GM12872 (cell line): ENCODE data around the gene HOXB5.

ENCODE experiments used
- TF ChIP-seq, protein P1 (sequence below): IDR thresholded peaks from 3 replicates; pipeline ENCODE4 v1.5.1; 2011; ENCODE audit warnings: low read depth, mild to moderate bottlenecking, low read length, moderate library complexity; ENCODE audit not compliant: insufficient read depth

HOXB5 gene

DNA sequence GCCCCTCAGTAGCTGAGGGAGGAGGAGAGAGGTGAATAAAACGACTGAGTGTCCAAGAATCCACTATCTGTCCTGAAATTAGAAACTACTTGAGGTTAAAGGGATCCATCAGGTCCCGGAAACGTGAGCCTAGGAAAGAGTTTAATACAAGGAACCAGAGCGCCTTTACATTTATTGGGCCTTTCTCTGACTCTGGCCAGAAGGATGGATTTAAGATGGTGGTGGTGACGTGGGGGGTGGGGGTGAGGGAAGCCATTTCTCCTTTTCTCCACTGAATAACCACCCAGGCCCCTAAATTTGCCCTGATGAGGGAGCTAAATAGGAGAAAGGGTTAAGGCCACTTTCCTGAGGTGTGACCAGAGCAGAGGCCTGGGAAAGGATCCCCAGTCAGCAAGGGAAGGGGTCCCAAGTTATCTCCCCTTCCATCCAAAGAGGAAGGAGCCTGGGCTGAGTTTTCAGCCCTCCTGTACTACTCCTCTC lies 33.6 kb upstream of the HOXB5 start:
- TF ChIP-seq, protein P1, sequence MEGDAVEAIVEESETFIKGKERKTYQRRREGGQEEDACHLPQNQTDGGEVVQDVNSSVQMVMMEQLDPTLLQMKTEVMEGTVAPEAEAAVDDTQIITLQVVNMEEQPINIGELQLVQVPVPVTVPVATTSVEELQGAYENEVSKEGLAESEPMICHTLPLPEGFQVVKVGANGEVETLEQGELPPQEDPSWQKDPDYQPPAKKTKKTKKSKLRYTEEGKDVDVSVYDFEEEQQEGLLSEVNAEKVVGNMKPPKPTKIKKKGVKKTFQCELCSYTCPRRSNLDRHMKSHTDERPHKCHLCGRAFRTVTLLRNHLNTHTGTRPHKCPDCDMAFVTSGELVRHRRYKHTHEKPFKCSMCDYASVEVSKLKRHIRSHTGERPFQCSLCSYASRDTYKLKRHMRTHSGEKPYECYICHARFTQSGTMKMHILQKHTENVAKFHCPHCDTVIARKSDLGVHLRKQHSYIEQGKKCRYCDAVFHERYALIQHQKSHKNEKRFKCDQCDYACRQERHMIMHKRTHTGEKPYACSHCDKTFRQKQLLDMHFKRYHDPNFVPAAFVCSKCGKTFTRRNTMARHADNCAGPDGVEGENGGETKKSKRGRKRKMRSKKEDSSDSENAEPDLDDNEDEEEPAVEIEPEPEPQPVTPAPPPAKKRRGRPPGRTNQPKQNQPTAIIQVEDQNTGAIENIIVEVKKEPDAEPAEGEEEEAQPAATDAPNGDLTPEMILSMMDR = no peak

DNA sequence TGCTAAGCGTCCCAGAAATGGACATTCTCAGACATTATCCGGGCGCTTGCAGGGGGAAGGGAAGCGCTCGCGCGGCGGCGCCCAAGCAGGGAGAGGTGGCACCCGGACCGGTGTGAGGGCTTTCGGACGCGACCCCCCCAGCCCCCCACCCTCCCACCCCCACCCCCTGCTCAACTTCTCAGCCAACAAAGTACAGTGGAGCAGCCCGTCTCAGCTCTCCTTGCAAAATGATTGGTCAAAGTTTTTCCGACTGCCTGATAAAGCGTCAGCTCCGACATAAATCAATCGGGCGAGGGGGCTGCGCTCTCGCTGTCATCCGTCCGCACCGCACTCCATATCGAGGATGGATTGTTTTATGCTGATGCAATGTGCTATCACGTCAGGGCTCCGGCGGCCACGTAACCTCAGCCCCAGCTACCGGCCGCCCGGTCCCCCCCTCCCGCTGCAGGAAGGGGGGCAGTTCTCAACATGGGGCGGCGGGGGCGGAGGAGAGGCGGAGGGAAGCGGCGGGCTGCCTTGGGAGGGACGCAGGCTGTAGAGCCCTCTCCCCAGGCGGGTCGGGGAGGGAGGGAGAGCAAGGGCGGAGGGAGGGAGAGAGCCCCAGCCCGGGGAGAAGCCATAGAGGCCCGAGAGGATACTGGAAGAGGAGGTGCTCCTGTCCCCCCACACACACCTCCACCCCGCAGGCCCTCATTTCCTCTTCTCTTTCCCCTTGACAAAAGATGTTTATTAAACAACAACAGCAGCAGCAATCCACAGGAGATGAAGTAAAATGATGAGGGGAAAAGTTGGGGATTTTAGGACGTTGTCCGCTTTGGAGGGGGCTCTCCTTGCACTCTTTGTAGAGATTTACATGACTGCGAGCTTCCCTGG lies 32.9 kb upstream of the HOXB5 start, which contains the start of gene HOXB9:
Gene HOXB9 (minus strand): TSS at position 114 of the 873 bp plus-strand sequence. CDS start 89 bp downstream, at position 25.
- TF ChIP-seq, protein P1 = no peak

DNA sequence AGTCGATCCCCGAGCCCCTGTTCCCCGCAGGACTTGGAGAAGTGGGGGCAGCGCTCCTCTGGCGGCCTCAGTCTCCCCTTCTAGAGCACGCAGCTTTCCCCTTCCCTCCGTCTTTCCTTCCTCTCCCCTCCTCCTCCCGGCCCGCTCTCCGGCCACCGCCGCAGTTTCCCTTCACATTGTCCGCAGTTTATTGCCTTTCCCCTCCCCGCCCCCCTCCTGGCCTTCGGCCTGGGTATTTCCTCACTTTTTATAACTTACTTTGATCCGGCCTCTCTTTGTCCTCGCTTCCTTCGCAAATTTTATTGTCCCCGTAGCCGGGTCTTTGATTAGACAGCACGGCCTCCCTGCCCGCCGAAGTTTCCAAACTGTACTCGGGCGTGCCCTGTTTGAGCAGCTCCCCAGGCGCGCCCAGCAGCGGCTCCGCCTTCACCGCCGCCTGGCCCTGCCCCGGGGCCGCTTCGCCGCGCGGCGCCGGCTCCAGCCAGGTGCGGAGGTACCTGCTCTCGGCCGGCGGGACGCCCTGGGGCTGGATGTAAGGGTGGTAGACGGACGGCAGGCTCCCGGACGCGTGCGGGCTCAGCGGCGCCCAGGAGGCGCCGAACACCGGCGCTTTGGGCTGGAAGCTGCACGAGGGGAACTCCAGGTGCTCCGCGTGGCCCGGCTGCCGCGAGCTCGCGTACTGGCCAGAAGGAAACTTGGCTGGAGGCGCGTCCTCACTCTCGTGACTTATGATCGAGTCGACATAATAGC lies 32.1 kb upstream of the HOXB5 start:
- TF ChIP-seq, protein P1 = no peak

DNA sequence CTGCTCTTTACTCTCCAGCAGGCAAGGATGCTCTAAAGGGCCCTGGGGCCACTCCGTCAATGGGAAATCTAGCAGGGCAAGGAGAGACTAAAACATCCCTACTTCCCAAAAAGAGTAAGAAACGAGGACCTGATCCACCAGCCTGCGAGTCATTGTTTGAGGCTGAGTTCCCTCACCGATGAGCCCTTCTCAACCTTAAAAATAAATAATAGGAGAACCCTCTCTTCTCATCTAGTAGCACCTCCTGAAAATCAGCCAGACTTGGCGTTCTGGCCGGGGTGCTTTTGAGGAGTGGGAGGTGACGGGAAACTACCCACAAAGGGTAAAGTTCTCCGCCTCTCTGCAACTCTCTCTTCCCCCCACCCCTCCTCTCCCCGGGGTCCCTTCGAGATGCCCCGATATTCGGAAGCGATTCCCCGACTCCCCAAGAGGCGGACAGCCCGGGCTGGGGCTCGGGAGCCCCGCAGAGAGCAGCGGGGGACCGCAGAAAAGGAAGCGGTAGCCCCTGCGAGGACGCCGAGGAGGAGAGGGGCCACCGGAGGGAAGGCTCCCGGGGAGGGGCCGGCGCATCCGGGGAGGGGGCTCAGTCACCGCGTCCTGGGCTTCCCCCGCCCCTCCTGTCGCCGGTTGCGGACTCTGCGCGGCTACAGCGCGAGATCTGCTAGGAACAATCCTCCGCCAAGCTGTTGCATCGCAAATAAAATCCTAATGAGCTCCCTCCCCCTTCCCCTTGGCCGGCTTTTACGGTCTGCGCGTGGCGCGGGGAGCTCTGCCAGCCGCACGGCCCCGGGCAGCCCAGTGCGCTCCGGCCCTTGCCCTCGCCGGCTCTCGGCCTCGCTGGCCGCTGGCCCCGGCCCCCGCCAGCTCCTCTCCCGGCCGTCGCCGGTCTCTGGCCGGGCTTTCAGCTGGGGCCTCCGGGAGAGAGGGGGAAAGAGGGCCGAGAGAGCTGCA lies 31.2 kb upstream of the HOXB5 start:
- TF ChIP-seq, protein P1 = no peak

DNA sequence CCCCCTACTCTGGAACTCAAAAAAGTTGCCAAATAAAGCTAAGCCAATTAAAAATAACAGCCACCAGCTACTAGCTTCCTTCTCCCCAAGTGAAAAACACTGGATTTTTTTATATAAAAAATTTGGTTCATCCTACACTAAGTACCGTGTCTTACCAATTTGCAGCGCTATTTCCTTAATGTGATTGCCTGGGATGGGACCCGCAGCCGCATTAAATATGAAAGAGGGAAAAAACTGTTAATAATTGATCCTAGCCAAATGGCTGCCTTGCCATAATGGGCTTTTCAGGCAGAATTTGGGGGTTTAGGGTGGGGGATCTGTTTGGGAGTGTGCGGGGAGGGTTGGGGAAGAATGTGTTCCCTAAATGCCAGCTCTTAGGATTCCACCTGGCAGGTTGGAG lies 30.5 kb upstream of the HOXB5 start:
- TF ChIP-seq, protein P1 = no peak

DNA sequence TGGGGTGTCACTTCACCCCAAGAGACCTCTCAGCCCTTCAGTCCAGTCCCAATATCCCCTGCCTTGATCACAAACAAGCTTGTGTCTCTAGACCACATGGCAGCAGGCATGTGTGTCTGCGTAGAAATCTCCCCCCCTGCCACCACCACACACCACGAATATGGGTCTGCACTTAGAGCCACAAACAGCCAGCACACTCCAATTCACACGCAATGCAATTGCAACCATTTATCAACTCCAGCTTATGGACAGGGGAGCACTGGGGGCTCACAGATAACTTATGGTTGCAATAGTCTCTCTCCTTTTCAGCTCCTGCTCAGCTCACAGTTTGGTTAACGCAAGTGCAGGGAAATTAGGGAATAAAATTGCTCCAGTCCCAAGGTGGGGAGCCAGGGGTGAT lies 30.0 kb upstream of the HOXB5 start:
- TF ChIP-seq, protein P1 = no peak
